Bronchial epithelial cell (primary cell): ENCODE data around the gene LENG1. TPM values are rescaled to one million over a fixed set of nuclear protein-coding genes. Genes with fewer than 3 reads are reported as not detected.
"Not testable (repeated sequence)": the region's sequence is repeated elsewhere in the genome, so short reads cannot be mapped to it uniquely, and the experiment has no call there.

Source experiments
- DNase-seq: peaks from one replicate; pipeline ENCODE4 v3.0.0-alpha.2; 2010; ENCODE audit warnings: low read depth
- FAIRE-seq: peaks from 2 replicates; lab custom pipeline; 2011; peaks lifted over from hg19 to GRCh38; lab: Jason Lieb, UNC
- H3K27me3 ChIP-seq: 2 replicates; pipeline ENCODE4 v1.5.1; 2011; ENCODE audit warnings: low read length; ENCODE audit not compliant: control insufficient read depth, insufficient read depth
- H3K36me3 ChIP-seq: 2 replicates; pipeline ENCODE4 v1.5.1; 2011; ENCODE audit warnings: low read length; ENCODE audit not compliant: control insufficient read depth, insufficient read depth
- H3K4me3 ChIP-seq: 2 replicates; pipeline ENCODE4 v1.5.1; 2011; ENCODE audit warnings: mild to moderate bottlenecking, low read depth, low read length, control low read depth
- total RNA-seq: library from RNA; depleted of rRNA; stranded (reverse); fragments of >200 nt; gene quantifications from 2 replicates; pipeline ENCODE4 v1.2.1, GENCODE V29; 2014
- TF ChIP-seq, protein P1 (sequence below): IDR thresholded peaks from 2 replicates; pipeline ENCODE4 v1.5.1; 2011; ENCODE audit warnings: mild to moderate bottlenecking, moderate library complexity, low read length, control low read depth, inconsistent platforms; ENCODE audit not compliant: insufficient read depth, severe bottlenecking

LENG1 gene
- total RNA-seq, 1 donor from 2014 or later: 9.7 TPM

GRCh38 chr19:54186934-54187381 is 27.4 kb upstream of the LENG1 start:
- Histone ChIP-seq H3K4me3 (no peak overlapping the region), H3K27me3 (no peaks in the 10 kb centered on the region), H3K36me3 (peaks cover 14% of the 10 kb centered on the region)
- TF ChIP-seq, protein P1, sequence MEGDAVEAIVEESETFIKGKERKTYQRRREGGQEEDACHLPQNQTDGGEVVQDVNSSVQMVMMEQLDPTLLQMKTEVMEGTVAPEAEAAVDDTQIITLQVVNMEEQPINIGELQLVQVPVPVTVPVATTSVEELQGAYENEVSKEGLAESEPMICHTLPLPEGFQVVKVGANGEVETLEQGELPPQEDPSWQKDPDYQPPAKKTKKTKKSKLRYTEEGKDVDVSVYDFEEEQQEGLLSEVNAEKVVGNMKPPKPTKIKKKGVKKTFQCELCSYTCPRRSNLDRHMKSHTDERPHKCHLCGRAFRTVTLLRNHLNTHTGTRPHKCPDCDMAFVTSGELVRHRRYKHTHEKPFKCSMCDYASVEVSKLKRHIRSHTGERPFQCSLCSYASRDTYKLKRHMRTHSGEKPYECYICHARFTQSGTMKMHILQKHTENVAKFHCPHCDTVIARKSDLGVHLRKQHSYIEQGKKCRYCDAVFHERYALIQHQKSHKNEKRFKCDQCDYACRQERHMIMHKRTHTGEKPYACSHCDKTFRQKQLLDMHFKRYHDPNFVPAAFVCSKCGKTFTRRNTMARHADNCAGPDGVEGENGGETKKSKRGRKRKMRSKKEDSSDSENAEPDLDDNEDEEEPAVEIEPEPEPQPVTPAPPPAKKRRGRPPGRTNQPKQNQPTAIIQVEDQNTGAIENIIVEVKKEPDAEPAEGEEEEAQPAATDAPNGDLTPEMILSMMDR: no peak
- no peak for DNase-seq
- no peak for FAIRE-seq

DNA sequence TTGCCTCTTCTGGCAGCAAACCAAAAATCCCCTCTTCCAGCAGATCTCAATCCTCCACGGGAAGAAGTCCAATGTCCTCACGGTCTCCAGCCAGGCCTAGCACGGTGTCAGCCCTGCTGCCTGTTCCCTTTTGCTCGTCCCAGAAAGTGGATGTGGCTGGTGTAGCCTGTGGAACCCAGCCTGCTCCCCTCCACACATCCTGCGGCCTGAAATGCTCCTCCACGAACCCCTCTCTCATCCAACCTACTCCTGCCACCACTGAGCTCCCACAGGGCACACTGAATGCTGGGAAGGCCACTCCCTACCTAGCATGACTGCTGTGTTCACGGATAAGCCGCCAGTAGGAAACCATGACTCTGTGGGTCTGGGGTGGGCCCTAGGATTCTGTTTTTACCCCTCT is 26.8 kb upstream of the LENG1 start:
- peaks cover 14% of the 10 kb centered on the region for H3K36me3 ChIP-seq
- DNase-seq: no peak
- TF ChIP-seq, protein P1: no peak
- no peak overlapping the region for H3K4me3 ChIP-seq
- FAIRE-seq: no peak
- H3K27me3 ChIP-seq: no peaks in the 10 kb centered on the region

- no peak for FAIRE-seq
- Histone ChIP-seq H3K4me3 (no peak overlapping the region), H3K27me3 (no peaks in the 10 kb centered on the region), H3K36me3 (peaks cover 25% of the 10 kb centered on the region)
- DNase-seq: no peak
- TF ChIP-seq, protein P1: no peak
These were observed 23.9 kb upstream of the LENG1 start for GRCh38 chr19:54183431-54183830.

DNA sequence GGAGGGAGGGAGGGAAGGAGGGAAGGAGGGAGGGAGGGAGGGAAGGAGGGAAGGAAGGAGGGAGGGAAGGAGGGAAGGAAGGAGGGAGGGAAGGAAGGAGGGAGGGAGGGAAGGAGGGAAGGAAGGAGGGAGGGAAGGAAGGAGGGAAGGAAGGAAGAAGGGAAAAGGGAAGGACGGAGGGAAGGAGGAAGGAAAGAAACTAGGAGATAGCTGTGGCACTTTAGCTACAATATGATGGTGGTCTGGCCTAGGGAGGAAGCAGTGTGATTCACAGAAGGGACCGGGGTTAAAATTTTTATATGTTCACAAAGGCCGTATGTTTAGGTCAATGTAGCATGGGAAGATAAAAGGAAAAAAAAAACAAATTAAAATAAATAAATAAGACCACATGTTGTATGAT is 22.4 kb upstream of the LENG1 start:
- DNase-seq, H3K4me3 ChIP-seq, FAIRE-seq, H3K27me3 ChIP-seq: not testable (repeated sequence)
- H3K36me3 ChIP-seq: peaks cover 20% of the 10 kb centered on the region

DNA sequence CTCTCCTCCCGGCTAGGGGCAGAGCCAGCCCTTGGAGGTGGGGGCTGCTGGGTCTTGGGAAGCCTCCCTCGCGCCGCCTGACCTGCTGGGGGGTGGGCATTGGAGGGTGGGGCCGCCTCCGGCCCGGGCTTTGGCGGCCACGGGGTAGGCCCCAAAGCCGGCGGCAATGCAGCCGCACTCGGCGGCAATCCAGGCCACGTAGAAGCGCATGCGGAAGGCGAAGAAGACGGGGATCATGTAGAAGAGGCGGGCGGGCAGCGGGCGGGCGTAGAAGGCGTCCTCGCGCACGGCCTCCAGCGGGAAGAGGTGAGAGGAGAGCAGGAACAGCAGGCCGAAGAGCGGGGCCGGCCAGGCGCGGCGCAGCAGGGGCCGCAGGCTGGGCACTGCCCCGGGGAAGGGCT is 21.2 kb upstream of the LENG1 start:
- DNase-seq (no peak), FAIRE-seq (no peak)
- H3K4me3 ChIP-seq: no peak overlapping the region
- no peaks in the 10 kb centered on the region for H3K27me3 ChIP-seq
- TF ChIP-seq, protein P1: no peak
- peaks cover 18% of the 10 kb centered on the region for H3K36me3 ChIP-seq

DNA sequence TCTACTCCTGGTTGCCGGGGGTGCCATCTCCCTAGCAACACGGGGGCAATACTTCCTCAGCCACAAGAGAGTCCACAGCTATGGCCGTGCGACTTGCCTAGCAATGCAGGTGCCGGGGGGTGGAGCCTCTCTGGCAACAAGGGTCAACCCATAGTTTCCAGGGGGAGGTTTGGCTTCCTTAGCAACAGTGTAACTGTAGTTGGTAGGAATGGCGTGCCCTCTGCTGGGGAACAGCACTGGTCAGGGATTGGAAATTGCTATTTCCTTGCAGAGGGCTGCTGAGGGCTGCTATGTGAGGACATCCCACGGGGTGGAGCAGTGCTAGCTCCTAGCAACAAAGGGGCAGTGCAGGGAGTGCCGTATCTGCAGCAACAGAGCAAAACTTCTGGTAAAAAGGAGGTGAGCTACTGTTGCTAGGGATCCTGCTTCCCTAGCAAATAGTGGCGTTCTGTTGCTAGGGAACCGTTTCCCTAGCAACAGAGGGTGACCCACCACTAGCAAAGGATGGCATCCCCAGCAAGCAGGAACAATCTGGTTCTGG is 20.5 kb upstream of the LENG1 start:
- Histone ChIP-seq H3K4me3 (no peak overlapping the region), H3K27me3 (no peaks in the 10 kb centered on the region), H3K36me3 (peaks cover 16% of the 10 kb centered on the region)
- TF ChIP-seq, protein P1: peak; percentile 42
- DNase-seq (peak; percentile 58), FAIRE-seq (peak; percentile 62)
